ENCODE results near the gene TSSK6.

Gene TSSK6

DNA sequence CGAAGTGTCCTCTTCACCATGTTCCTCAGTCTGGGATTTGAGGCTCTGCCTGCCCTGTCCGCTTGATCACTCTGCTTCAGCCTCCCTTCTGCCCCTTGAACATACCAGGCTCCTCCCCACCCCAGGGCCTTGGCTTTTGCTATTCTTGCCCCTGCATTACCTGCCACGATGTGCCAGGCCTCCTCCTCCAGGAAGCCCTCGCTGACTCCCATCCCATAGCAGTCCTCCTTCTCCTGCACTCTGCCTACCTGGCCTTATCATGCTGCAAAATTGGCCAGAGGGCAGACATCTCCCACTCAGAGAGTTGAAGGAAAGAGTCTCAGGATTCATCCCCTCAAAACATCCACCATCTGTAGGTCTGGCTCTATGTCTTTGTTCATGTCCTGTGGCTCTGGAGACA lies 15.5 kb upstream of the TSSK6 start:
- ATAC-seq (no peak), DNase-seq (no peak)

- DNase-seq (no peak), ATAC-seq (no peak)
Measured at GRCh38 chr19:19530423-19530804, 15.1 kb upstream of the TSSK6 start.

GRCh38 chr19:19529783-19530422 lies 14.6 kb upstream of the TSSK6 start:
- ATAC-seq (no peak), DNase-seq (no peak)

- no peak for DNase-seq
Measured at GRCh38 chr19:19528721-19529490, 13.6 kb upstream of the TSSK6 start, which contains the start of gene YJEFN3. Gene YJEFN3 (plus strand): TSS chr19:19528911. CDS start chr19:19528933, 22 bp downstream.

GRCh38 chr19:19527674-19528625 lies 12.6 kb upstream of the TSSK6 start:
- ATAC-seq = no peak
- DNase-seq = no peak

More at GRCh38 chr19:19528721-19529490, 13.6 kb upstream of the TSSK6 start, which contains the start of gene YJEFN3:
- ATAC-seq = no peak

- DNase-seq (no peak), ATAC-seq (no peak)
Measured at GRCh38 chr19:19527371-19527656, 12.0 kb upstream of the TSSK6 start.

GRCh38 chr19:19526581-19527370 lies 11.4 kb upstream of the TSSK6 start:
- no peak for ATAC-seq
- DNase-seq = no peak

GRCh38 chr19:19525611-19526380 lies 10.4 kb upstream of the TSSK6 start:
- ATAC-seq = no peak
- DNase-seq = no peak

- DNase-seq (no peak), ATAC-seq (no peak)
Measured at GRCh38 chr19:19524053-19524452, 8.7 kb upstream of the TSSK6 start.

DNA sequence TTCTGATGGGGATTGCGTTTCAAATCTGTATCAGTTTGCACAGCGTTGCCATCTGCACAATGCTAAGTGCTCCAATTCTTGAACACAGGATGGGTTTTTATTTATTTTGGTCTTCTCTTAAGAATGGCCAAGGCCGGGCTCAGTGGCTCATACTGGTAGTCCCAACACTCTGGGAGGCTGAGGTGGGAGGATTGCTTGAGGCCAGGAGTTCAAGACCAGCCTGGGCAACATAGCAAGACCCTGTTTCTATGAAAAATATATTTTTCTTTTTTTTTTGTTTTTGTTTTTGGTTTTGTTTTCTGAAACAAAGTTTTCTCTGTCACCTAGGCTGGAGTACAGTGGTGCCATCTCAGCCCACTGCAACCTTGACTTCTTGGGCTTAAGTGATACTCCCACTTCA lies 7.8 kb upstream of the TSSK6 start:
- no peak for ATAC-seq

DNA sequence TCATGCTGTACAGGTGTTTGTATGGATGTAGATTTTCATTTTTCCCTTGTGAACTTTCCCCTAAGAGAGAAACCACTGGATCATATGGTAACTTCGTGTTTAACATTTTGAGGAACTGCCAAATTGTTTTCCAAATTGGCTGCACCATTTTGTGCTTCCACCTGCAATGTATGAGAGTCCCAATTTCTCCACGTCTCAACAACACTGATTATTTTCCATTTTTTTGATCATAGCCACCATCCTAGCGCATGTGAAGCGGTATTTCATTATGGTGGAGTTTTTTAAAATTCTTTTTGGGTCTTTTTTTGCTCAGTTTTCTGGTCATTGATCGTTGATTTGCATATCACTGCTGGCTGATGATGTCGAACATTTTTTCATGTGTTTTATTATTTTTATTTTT lies 5.6 kb upstream of the TSSK6 start:
- no peak for DNase-seq
- ATAC-seq = no peak

More for the DNA sequence above, 7.8 kb upstream of the TSSK6 start:
- no peak for DNase-seq

- ATAC-seq = no peak
- no peak for DNase-seq
Measured at GRCh38 chr19:19517235-19517619, 1.9 kb upstream of the TSSK6 start.

- ATAC-seq (peak; percentile 91), DNase-seq (peak; percentile 94)
Measured at GRCh38 chr19:19515642-19516519, 533 bp upstream of the TSSK6 start, which contains the start of gene NDUFA13. Gene NDUFA13 (plus strand): TSS chr19:19516225. CDS start chr19:19516239, 14 bp downstream.

GRCh38 chr19:19514215-19514657 lies 1.1 kb downstream of the TSSK6 start:
- peak; percentile 23 for DNase-seq

GRCh38 chr19:19513682-19514081 lies 1.7 kb downstream of the TSSK6 start:
- no peak for DNase-seq
- no peak for ATAC-seq

More at GRCh38 chr19:19514215-19514657, 1.1 kb downstream of the TSSK6 start:
- no peak for ATAC-seq

DNA sequence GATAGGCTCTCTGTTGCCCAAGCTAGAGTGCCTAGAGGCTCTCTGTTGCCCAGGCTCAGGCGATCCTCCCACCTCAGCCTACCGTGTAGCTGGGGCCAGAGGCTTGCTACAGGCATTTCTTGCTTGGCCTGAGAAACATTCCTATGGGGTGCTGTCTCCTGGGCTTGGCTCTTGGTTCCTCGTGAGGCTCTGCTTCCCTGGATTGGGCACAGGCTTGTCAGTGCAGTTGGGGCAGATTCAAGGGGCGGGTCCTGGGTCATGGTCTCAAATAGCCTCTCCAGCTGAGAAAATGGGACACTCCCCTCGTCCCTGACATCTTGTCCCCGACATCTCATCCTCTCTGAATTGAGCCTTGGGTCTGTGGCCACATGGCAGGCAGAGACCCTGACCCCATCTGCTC lies 4.9 kb downstream of the TSSK6 start:
- DNase-seq (no peak), ATAC-seq (no peak)

GRCh38 chr19:19508217-19508616 lies 7.1 kb downstream of the TSSK6 start:
- ATAC-seq (no peak), DNase-seq (no peak)

- ATAC-seq (no peak), DNase-seq (no peak)
Measured at GRCh38 chr19:19507354-19507753, 8.0 kb downstream of the TSSK6 start.

- ATAC-seq = no peak
- no peak for DNase-seq
Measured at GRCh38 chr19:19506592-19506991, 8.8 kb downstream of the TSSK6 start.

All from stimulated activated naive CD8-positive, alpha-beta T cell treated with anti-CD3 and anti-CD28 coated beads, Interleukin-15, Interleukin-2, amounts not matched to agents 100 U/mL and 50 U/mL, for 24 hours (primary cell).